HepG2 (cell line): Measurements from ENCODE around the gene C3orf18. TPM values are rescaled to one million over a fixed set of nuclear protein-coding genes. Genes with fewer than 3 reads are reported as not detected.

ENCODE experiments used
- GPN1 ChIP-seq: sonication (generic); formaldehyde crosslinking; IDR thresholded peaks from 2 replicates; pipeline ENCODE4 v1.5.1; 2020; ENCODE audit warnings: missing genetic modification reagents, borderline replicate concordance
- JUND ChIP-seq: sonication (generic); formaldehyde crosslinking; IDR thresholded peaks from 2 replicates; pipeline ENCODE4 v1.8.0; 2022; ENCODE audit warnings: mild to moderate bottlenecking, missing genetic modification reagents
- KMT2A ChIP-seq: sonication (generic); formaldehyde crosslinking; IDR thresholded peaks from 2 replicates; pipeline ENCODE4 v1.4.0; 2020; ENCODE audit warnings: missing genetic modification reagents
- NR2F6 ChIP-seq, 2 experiments: IDR thresholded peaks; 2 replicates each; pipeline ENCODE4 v1.6.1; 2016; ENCODE audit warnings: antibody characterized with exemption in 1 of 2, mild to moderate bottlenecking in 1 of 2
- RCOR2 ChIP-seq: IDR thresholded peaks from 2 replicates; pipeline ENCODE4 v1.6.1; 2016; ENCODE audit warnings: missing biosample characterization, missing genetic modification reagents
- SETDB1 ChIP-seq: sonication (generic); formaldehyde crosslinking; IDR thresholded peaks from 2 replicates; pipeline ENCODE4 v1.5.1; 2020; ENCODE audit warnings: missing genetic modification reagents, mild to moderate bottlenecking, borderline replicate concordance
- SMARCE1 ChIP-seq: fragments of 450-650 bp; IDR thresholded peaks from 2 replicates; pipeline ENCODE4 v1.6.1; 2017; ENCODE audit warnings: borderline replicate concordance
- SOX6 ChIP-seq, 2 experiments: fragments of 450-650 bp in 1 of 2; sonication (generic) in 1 of 2; formaldehyde crosslinking in 1 of 2; IDR thresholded peaks; 2 replicates each; pipeline versions ENCODE4 v1.4.0 to v1.6.1; 2017 to 2020; ENCODE audit warnings: antibody characterized with exemption in 1 of 2, mild to moderate bottlenecking in 1 of 2, missing genetic modification reagents in 1 of 2
- SRSF1 ChIP-seq: fragments of 200-400 bp; formaldehyde crosslinking; optimal IDR thresholded peaks from 2 replicates; pipeline ENCODE3; 2017; ENCODE audit warnings: mild to moderate bottlenecking, low read depth, low read length, moderate library complexity
- U2AF2 ChIP-seq: fragments of 200-400 bp; formaldehyde crosslinking; IDR thresholded peaks from 2 replicates; pipeline ENCODE4 v1.6.1; 2017; ENCODE audit warnings: low read depth, mild to moderate bottlenecking, low read length
- ZFAT ChIP-seq: sonication (generic); formaldehyde crosslinking; conservative IDR thresholded peaks from 2 replicates; pipeline ENCODE4 v1.8.1; 2023; ENCODE audit warnings: missing genetic modification reagents, inconsistent platforms
- ZMYM4 ChIP-seq: sonication (generic); formaldehyde crosslinking; IDR thresholded peaks from 2 replicates; pipeline ENCODE4 v1.8.1; 2023; ENCODE audit warnings: mild to moderate bottlenecking, missing genetic modification reagents
- ZNF12 ChIP-seq: sonication (generic); formaldehyde crosslinking; IDR thresholded peaks from 2 replicates; pipeline ENCODE4 v1.5.0; 2020; ENCODE audit warnings: missing genetic modification reagents
- ZNF20 ChIP-seq: sonication (generic); formaldehyde crosslinking; IDR thresholded peaks from 2 replicates; pipeline ENCODE4 v1.4.0; 2020; ENCODE audit warnings: mild to moderate bottlenecking, moderate library complexity, missing genetic modification reagents
- ZNF205 ChIP-seq: IDR thresholded peaks from 2 replicates; pipeline ENCODE4 v1.6.1; 2018; ENCODE audit warnings: missing biosample characterization, missing genetic modification reagents
- ZNF225 ChIP-seq: sonication (generic); formaldehyde crosslinking; IDR thresholded peaks from 2 replicates; pipeline ENCODE4 v1.4.0; 2020; ENCODE audit warnings: mild to moderate bottlenecking, missing genetic modification reagents
- ZNF264 ChIP-seq: sonication (generic); formaldehyde crosslinking; IDR thresholded peaks from 2 replicates; pipeline ENCODE4 v1.4.0; 2020; ENCODE audit warnings: missing genetic modification reagents
- ZNF343 ChIP-seq: sonication (generic); formaldehyde crosslinking; IDR thresholded peaks from 2 replicates; pipeline ENCODE4 v1.4.0; 2020; ENCODE audit warnings: mild to moderate bottlenecking, missing genetic modification reagents
- ZNF850 ChIP-seq: sonication (generic); formaldehyde crosslinking; conservative IDR thresholded peaks from 2 replicates; pipeline ENCODE4 v1.9.0; 2021; ENCODE audit warnings: mild to moderate bottlenecking, missing genetic modification reagents
- polyA plus RNA-seq, 8 experiments: library from polyadenylated mRNA; depleted of rRNA in 3 of 8; stranded (reverse) in 7 of 8; unstranded in 1 of 8; fragments of >200 nt; fragmentation: Illumina TruSeq in 4 of 8; extraction: Trizol in 4 of 8; gene quantifications; 2 replicates each; pipeline versions ENCODE4 v1.2.1 to v1.2.3, GENCODE V29; 2011 to 2016; ENCODE audit warnings: low read depth in 4 of 8, missing spikeins in 1 of 8, mixed read lengths in 1 of 8; ENCODE audit not compliant: insufficient read depth in 1 of 8
- total RNA-seq, 5 experiments: library from RNA; depleted of rRNA; stranded (reverse); fragments of >200 nt; fragmentation: Illumina TruSeq; extraction: Trizol; gene quantifications; 2 replicates each; pipeline ENCODE4 v1.2.3, GENCODE V29; 2016; ENCODE audit warnings: low read depth in 1 of 5
- TF ChIP-seq, protein P1 (sequence below): sonication (generic); formaldehyde crosslinking; IDR thresholded peaks from 2 replicates; pipeline ENCODE4 v1.5.0; 2020; ENCODE audit warnings: missing genetic modification reagents
- TF ChIP-seq, protein P2 (sequence below): sonication (generic); formaldehyde crosslinking; IDR thresholded peaks from 2 replicates; pipeline ENCODE4 v1.4.0; 2020; ENCODE audit warnings: mild to moderate bottlenecking, missing genetic modification reagents
- TF ChIP-seq, protein P3 (sequence below): sonication (generic); formaldehyde crosslinking; IDR thresholded peaks from 2 replicates; pipeline ENCODE4 v1.9.0; 2021; ENCODE audit warnings: missing genetic modification reagents, borderline replicate concordance
- TF ChIP-seq, protein P4 (sequence below): IDR thresholded peaks from 2 replicates; pipeline ENCODE4 v1.6.1; 2016; ENCODE audit warnings: low read depth, borderline replicate concordance

C3orf18 gene
- total and polyA plus RNA-seq, 2 of the 13 experiments (the other 11 are each of a cell fraction or from before 2014, with no cell fraction given): 1.6 to 4.8 TPM

DNA sequence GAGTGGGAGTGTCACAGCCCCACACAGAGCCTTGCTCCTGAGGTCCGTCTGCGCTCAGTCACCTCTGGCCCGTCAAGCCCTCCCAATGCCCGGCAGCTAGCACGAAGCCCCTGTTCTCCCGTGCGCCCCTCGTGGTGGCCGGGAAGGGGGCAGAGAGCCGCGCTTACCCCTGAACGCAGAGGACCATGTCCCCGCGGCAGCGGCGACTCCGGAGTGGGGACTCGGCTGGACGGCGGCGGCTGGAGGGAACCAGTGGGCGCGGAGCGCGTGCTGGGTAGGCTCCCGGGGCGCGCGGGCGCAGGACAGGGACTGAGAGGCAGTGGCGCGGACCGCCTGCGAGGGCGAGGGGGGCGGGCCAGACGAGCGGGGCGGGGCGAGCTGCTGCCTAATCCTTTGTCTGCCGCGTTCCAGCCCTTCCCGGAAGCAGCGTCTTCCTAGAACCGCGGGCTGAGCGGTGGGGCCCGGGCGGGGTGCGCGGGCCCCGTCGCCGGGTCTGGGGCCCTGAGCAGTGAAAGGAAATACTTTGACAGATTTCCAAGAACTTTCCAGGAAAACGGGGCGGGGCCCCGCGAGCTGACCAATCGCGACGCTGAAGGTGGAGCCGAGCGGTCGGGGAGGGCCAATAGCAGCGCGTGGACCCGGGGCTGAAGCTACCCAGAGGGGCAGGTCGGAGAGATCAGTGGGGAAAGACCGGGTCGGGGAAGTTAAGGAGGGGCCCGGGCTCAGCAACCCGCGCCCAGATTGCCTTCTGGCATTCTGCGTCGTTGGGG lies 44.1 kb upstream of the C3orf18 start, which contains the start of gene CISH (continued):
- TF ChIP-seq SMARCE1 (no peak), ZNF20 (CRISPR knock-in tag) (no peak), ZNF264 (CRISPR knock-in tag) (no peak), ZMYM4 (CRISPR knock-in tag) (no peak), JUND (CRISPR knock-in tag) (peak; percentile 37; the same call in 1 of the 2 replicates), SRSF1 (no peak), ZFAT (no peak), ZNF343 (CRISPR knock-in tag) (peak; percentile 97), SOX6 (IDR thresholded peaks at IDR 0.05) (no peak), SOX6 (CRISPR knock-in tag; IDR thresholded peaks at IDR 0.05) (peak; percentile 92), ZNF12 (CRISPR knock-in tag) (0 out of 2 replicates have a peak, but pooled peaks have one; percentile 40), GPN1 (no peak), ZNF850 (CRISPR knock-in tag) (no peak), U2AF2 (no peak), ZNF225 (no peak; the same call in 1 of the 2 replicates), RCOR2 (CRISPR knock-in tag) (0 out of 2 replicates have a peak, but pooled peaks have one; percentile 37), SETDB1 (no peak), ZNF205 (CRISPR knock-in tag) (no peak; the same call in 1 of the 2 replicates), KMT2A (CRISPR knock-in tag) (peak; percentile 33; the same call in 1 of the 2 replicates), NR2F6 (IDR thresholded peaks at IDR 0.05) (no peak), NR2F6 (CRISPR knock-in tag; IDR thresholded peaks at IDR 0.05) (peak; percentile 45; the same call in 1 of the 2 replicates)
- TF ChIP-seq, protein P1, sequence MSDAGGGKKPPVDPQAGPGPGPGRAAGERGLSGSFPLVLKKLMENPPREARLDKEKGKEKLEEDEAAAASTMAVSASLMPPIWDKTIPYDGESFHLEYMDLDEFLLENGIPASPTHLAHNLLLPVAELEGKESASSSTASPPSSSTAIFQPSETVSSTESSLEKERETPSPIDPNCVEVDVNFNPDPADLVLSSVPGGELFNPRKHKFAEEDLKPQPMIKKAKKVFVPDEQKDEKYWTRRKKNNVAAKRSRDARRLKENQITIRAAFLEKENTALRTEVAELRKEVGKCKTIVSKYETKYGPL (CRISPR knock-in tag): peak; percentile 76; the same call in 1 of the 2 replicates
- TF ChIP-seq, protein P2, sequence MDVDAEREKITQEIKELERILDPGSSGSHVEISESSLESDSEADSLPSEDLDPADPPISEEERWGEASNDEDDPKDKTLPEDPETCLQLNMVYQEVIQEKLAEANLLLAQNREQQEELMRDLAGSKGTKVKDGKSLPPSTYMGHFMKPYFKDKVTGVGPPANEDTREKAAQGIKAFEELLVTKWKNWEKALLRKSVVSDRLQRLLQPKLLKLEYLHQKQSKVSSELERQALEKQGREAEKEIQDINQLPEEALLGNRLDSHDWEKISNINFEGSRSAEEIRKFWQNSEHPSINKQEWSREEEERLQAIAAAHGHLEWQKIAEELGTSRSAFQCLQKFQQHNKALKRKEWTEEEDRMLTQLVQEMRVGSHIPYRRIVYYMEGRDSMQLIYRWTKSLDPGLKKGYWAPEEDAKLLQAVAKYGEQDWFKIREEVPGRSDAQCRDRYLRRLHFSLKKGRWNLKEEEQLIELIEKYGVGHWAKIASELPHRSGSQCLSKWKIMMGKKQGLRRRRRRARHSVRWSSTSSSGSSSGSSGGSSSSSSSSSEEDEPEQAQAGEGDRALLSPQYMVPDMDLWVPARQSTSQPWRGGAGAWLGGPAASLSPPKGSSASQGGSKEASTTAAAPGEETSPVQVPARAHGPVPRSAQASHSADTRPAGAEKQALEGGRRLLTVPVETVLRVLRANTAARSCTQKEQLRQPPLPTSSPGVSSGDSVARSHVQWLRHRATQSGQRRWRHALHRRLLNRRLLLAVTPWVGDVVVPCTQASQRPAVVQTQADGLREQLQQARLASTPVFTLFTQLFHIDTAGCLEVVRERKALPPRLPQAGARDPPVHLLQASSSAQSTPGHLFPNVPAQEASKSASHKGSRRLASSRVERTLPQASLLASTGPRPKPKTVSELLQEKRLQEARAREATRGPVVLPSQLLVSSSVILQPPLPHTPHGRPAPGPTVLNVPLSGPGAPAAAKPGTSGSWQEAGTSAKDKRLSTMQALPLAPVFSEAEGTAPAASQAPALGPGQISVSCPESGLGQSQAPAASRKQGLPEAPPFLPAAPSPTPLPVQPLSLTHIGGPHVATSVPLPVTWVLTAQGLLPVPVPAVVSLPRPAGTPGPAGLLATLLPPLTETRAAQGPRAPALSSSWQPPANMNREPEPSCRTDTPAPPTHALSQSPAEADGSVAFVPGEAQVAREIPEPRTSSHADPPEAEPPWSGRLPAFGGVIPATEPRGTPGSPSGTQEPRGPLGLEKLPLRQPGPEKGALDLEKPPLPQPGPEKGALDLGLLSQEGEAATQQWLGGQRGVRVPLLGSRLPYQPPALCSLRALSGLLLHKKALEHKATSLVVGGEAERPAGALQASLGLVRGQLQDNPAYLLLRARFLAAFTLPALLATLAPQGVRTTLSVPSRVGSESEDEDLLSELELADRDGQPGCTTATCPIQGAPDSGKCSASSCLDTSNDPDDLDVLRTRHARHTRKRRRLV: 0 out of 2 replicates have a peak, but pooled peaks have one; percentile 27
- TF ChIP-seq, protein P3, sequence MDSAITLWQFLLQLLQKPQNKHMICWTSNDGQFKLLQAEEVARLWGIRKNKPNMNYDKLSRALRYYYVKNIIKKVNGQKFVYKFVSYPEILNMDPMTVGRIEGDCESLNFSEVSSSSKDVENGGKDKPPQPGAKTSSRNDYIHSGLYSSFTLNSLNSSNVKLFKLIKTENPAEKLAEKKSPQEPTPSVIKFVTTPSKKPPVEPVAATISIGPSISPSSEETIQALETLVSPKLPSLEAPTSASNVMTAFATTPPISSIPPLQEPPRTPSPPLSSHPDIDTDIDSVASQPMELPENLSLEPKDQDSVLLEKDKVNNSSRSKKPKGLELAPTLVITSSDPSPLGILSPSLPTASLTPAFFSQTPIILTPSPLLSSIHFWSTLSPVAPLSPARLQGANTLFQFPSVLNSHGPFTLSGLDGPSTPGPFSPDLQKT (CRISPR knock-in tag): no peak; the same call in 1 of the 2 replicates
- TF ChIP-seq, protein P4, sequence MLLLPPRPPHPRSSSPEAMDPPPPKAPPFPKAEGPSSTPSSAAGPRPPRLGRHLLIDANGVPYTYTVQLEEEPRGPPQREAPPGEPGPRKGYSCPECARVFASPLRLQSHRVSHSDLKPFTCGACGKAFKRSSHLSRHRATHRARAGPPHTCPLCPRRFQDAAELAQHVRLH (CRISPR knock-in tag): no peak
